ENCODE data around the gene TGFBR3L.

GRCh38 chr19:7953060-7953459 lies 38.4 kb downstream of the TGFBR3L start:
- TF ChIP-seq EZH2 (IDR thresholded peaks at IDR 0.05; ENCODE audit: low read length) (no peak), CTCF (optimal IDR thresholded peaks at IDR 0.05 in 1 of 3, IDR thresholded peaks at IDR 0.05 in 1 of 3, conservative IDR thresholded peaks at IDR 0.05 in 1 of 3; ENCODE audit: extremely low read depth in 1 of 3, insufficient read depth in 2 of 3, low read length in 3 of 3) (no peak)

All from keratinocyte (primary cell).